Upper lobe of left lung (tissue), 4 donors: ENCODE results near the gene KRT75.

Experiments used
- CTCF ChIP-seq, 6 experiments: fragments of 450-650 bp in 4 of 6; fragments of 200-600 bp in 2 of 6; sonication (generic) in 2 of 6; IDR thresholded peaks; one replicate each; pipeline ENCODE4 v1.5.1; 2016 to 2019; ENCODE audit warnings: antibody characterized with exemption in 6 of 6
- EP300 ChIP-seq, 4 donors: sonication (generic); formaldehyde crosslinking; IDR thresholded peaks; one replicate each; pipeline ENCODE4 v1.5.1; 2017; ENCODE audit warnings: antibody characterized with exemption in 4 of 4, control low read depth in 2 of 4
- POLR2A ChIP-seq, 4 donors: fragments of 450-650 bp; IDR thresholded peaks; one replicate each; pipeline ENCODE4 v1.5.1; 2016 to 2017; ENCODE audit warnings: antibody characterized with exemption in 4 of 4, mild to moderate bottlenecking in 2 of 4

GRCh38 chr12:52423661-52424500, 10.3 kb downstream of the KRT75 start:
- no peak for TF ChIP-seq CTCF (IDR thresholded peaks at IDR 0.05)
- TF ChIP-seq EP300 (IDR thresholded peaks at IDR 0.05) = no peak
- no peak for TF ChIP-seq POLR2A (IDR thresholded peaks at IDR 0.05)
